Uterus (tissue), 4 donors: Measurements from ENCODE around the gene CACNA1A. TPM values are rescaled to one million over a fixed set of nuclear protein-coding genes. Genes with fewer than 3 reads are reported as not detected.

ENCODE experiments used
- DNase-seq, 2 donors: peaks; one replicate each; pipeline ENCODE4 v3.0.0-alpha.2; 2019 to 2020
- H3K27ac ChIP-seq, 2 donors: fragments of 200-600 bp; sonication (generic); 1 replicate in 1 of 2; 2 replicates in 1 of 2; pipeline ENCODE4 v1.5.1; 2016 to 2018
- H3K27me3 ChIP-seq, 2 donors: fragments of 200-600 bp; sonication (generic); one replicate each; pipeline ENCODE4 v1.5.1; 2018 to 2019; ENCODE audit warnings: control low read depth in 1 of 2
- H3K36me3 ChIP-seq, 2 donors: fragments of 200-600 bp; sonication (generic); one replicate each; pipeline ENCODE4 v1.5.1; 2019; ENCODE audit warnings: control low read depth in 1 of 2
- H3K4me1 ChIP-seq, 2 donors: fragments of 200-600 bp; sonication (generic); one replicate each; pipeline ENCODE4 v1.5.1; 2018 to 2019; ENCODE audit warnings: control low read depth in 1 of 2
- H3K4me3 ChIP-seq, 2 donors: fragments of 200-600 bp; sonication (generic); 1 replicate in 1 of 2; 2 replicates in 1 of 2; pipeline ENCODE4 v1.5.1; 2018 to 2019; ENCODE audit warnings: mild to moderate bottlenecking in 1 of 2
- H3K9me3 ChIP-seq, 2 donors: fragments of 200-600 bp; sonication (generic); one replicate each; pipeline ENCODE4 v1.5.1; 2019; ENCODE audit warnings: control low read depth in 1 of 2
- CTCF ChIP-seq, 4 experiments: fragments of 200-600 bp in 2 of 4; fragments of 450-650 bp in 2 of 4; sonication (generic) in 2 of 4; IDR thresholded peaks; one replicate each; pipeline ENCODE4 v1.5.1; 2016 to 2019; ENCODE audit warnings: antibody characterized with exemption in 4 of 4, mild to moderate bottlenecking in 2 of 4, moderate library complexity in 1 of 4
- POLR2A ChIP-seq, 2 donors: fragments of 450-650 bp; IDR thresholded peaks; one replicate each; pipeline ENCODE4 v1.6.1; 2016; ENCODE audit warnings: antibody characterized with exemption in 2 of 2, mild to moderate bottlenecking in 1 of 2, moderate library complexity in 1 of 2
- intact Hi-C: fragments of 100-400 bp; cut with DNase I; formaldehyde crosslinking; loops from one replicate; pipeline ENCODE4 v1.15.1; 2023; ENCODE audit warnings: low total_unique reads
- total RNA-seq, 4 donors: library from RNA; depleted of rRNA in 3 of 4; stranded (reverse); fragments of >200 nt in 3 of 4; gene quantifications; one replicate each; pipeline versions ENCODE4 v1.1.0 to v1.2.4, GENCODE V29; 2014 to 2023
- donor health status: DM: yes; HTN: yes; CAD: no.

CACNA1A gene
- total RNA-seq, 4 donors from 2014 or later: 0.77 to 5.8 (median 0.96) TPM

- Histone ChIP-seq H3K27ac (no peak overlapping the region), H3K4me3 (no peak overlapping the region), H3K9me3 (no peaks in the 10 kb centered on the region), H3K27me3 (no peaks in the 10 kb centered on the region), H3K4me1 (peaks cover 0 to 5% of the 10 kb centered on the region in 2 donors), H3K36me3 (no peaks in the 10 kb centered on the region)
- intact Hi-C loops: no loop called here
- DNase-seq: no peak
- no peak for TF ChIP-seq CTCF (IDR thresholded peaks at IDR 0.05)
- TF ChIP-seq POLR2A (IDR thresholded peaks at IDR 0.05): no peak
These were observed 206.4 kb downstream of the CACNA1A start for GRCh38 chr19:13299838-13300237.

- H3K36me3 ChIP-seq: no peaks in the 10 kb centered on the region
- no peaks in the 10 kb centered on the region for H3K27me3 ChIP-seq
- peaks cover 0 to 5% of the 10 kb centered on the region in 2 donors for H3K4me1 ChIP-seq
- TF ChIP-seq CTCF (IDR thresholded peaks at IDR 0.05) (no peak), POLR2A (IDR thresholded peaks at IDR 0.05) (no peak)
- no peaks in the 10 kb centered on the region for H3K9me3 ChIP-seq
- no peak overlapping the region for H3K4me3 ChIP-seq
- H3K27ac ChIP-seq: no peak overlapping the region
- no peak for DNase-seq
- intact Hi-C loops: no loop called here
These were observed 207.5 kb downstream of the CACNA1A start for GRCh38 chr19:13298565-13299481.

GRCh38 chr19:13297023-13297422 is 209.3 kb downstream of the CACNA1A start:
- intact Hi-C loops: no loop called here

GRCh38 chr19:13294812-13295567 is 211.3 kb downstream of the CACNA1A start:
- no peak overlapping the region for H3K4me3 ChIP-seq
- no peak overlapping the region for H3K27ac ChIP-seq
- H3K27me3 ChIP-seq: no peaks in the 10 kb centered on the region
- intact Hi-C loops: no loop called here
- no peaks in the 10 kb centered on the region for H3K9me3 ChIP-seq
- no peaks in the 10 kb centered on the region for H3K36me3 ChIP-seq
- no peak for TF ChIP-seq CTCF (IDR thresholded peaks at IDR 0.05)
- no peak for TF ChIP-seq POLR2A (IDR thresholded peaks at IDR 0.05)
- H3K4me1 ChIP-seq: peaks cover 0 to 5% of the 10 kb centered on the region in 2 donors
- DNase-seq: no peak

More at GRCh38 chr19:13297023-13297422, 209.3 kb downstream of the CACNA1A start:
- TF ChIP-seq CTCF (IDR thresholded peaks at IDR 0.05): no peak
- no peak for TF ChIP-seq POLR2A (IDR thresholded peaks at IDR 0.05)
- Histone ChIP-seq H3K27ac (no peak overlapping the region), H3K27me3 (no peaks in the 10 kb centered on the region), H3K4me1 (peaks cover 0 to 5% of the 10 kb centered on the region in 2 donors), H3K36me3 (no peaks in the 10 kb centered on the region), H3K4me3 (no peak overlapping the region), H3K9me3 (no peaks in the 10 kb centered on the region)
- no peak for DNase-seq

GRCh38 chr19:13291913-13292312 is 214.4 kb downstream of the CACNA1A start:
- no peaks in the 10 kb centered on the region for H3K9me3 ChIP-seq
- no peak for TF ChIP-seq POLR2A (IDR thresholded peaks at IDR 0.05)
- TF ChIP-seq CTCF (IDR thresholded peaks at IDR 0.05): no peak
- no peaks in the 10 kb centered on the region for H3K27me3 ChIP-seq
- no peak overlapping the region for H3K27ac ChIP-seq
- no peak overlapping the region for H3K4me3 ChIP-seq
- H3K36me3 ChIP-seq: no peaks in the 10 kb centered on the region
- intact Hi-C loops: no loop called here
- no peak for DNase-seq
- no peaks in the 10 kb centered on the region for H3K4me1 ChIP-seq
